ENCODE results near the gene EHD1. TPM values are rescaled to one million over a fixed set of nuclear protein-coding genes. Genes with fewer than 3 reads are reported as not detected.

Gene EHD1
- total RNA-seq, 4 donors from 2014 or later: 37.2 to 108 (median 46.4) TPM

DNA sequence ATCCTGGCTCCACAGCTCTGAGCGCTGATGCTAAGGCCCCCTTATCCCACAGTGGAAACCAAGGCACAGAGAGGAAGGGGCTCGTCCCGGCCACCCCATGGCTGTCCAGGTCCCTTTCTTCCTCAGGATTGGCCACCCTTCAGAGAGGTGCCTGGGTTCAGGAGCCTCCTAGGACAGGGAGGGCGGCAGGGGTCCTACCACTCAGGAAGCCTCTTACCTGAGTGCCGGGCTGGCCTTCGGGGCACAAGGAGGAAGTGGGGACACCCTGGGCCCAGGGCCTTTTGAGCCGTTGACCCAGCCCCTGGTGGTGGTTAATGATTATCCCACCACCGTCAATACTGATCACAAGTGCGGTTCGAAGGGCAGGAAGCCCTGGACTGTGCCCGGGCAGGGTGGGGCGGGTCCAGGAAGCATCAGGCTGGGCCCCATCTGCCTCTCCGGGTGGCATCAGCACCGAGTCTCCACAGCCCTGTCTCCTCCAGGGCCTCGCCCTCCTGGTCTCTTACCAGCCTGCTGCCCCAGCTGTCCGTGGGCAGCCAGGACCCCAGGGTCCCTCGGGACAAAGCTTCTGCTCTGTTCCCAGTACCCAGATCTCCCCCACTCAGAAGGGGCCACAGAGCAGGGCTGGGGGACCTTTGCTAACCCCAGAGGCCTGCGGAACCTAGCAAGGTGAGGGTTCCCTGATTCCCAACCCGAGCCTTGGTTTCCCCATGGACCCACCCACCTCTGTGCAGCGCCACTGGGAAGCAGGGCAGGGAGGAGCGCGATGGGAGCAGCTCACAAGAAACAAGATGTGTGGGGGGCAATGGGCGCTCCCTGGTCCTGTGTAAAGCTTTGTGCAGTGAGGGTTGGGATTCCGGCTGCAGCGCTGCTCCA is 15.0 kb upstream of the EHD1 start:
- TF ChIP-seq, protein P1, sequence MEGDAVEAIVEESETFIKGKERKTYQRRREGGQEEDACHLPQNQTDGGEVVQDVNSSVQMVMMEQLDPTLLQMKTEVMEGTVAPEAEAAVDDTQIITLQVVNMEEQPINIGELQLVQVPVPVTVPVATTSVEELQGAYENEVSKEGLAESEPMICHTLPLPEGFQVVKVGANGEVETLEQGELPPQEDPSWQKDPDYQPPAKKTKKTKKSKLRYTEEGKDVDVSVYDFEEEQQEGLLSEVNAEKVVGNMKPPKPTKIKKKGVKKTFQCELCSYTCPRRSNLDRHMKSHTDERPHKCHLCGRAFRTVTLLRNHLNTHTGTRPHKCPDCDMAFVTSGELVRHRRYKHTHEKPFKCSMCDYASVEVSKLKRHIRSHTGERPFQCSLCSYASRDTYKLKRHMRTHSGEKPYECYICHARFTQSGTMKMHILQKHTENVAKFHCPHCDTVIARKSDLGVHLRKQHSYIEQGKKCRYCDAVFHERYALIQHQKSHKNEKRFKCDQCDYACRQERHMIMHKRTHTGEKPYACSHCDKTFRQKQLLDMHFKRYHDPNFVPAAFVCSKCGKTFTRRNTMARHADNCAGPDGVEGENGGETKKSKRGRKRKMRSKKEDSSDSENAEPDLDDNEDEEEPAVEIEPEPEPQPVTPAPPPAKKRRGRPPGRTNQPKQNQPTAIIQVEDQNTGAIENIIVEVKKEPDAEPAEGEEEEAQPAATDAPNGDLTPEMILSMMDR (IDR thresholded peaks at IDR 0.05; ENCODE audit: low read depth): no peak

DNA sequence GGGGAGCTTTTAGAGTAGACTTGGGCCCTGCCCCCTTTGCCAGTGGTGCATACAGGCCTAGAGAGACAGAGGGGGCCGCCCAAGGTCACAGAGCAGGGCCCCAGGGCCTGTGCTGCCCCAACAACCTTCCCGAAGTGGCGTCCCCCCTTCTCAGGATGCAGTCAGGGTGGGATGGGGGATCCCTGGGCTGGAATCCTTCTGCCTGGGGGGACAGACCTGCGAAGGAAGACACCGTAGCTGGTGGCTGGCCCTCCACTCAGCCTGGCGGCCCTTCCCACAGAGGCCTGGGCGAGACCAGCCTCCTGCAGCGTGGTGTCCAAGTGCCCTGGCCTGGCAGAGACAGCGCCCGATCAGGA is 14.4 kb upstream of the EHD1 start:
- TF ChIP-seq, protein P1 (IDR thresholded peaks at IDR 0.05; ENCODE audit: low read depth): no peak

DNA sequence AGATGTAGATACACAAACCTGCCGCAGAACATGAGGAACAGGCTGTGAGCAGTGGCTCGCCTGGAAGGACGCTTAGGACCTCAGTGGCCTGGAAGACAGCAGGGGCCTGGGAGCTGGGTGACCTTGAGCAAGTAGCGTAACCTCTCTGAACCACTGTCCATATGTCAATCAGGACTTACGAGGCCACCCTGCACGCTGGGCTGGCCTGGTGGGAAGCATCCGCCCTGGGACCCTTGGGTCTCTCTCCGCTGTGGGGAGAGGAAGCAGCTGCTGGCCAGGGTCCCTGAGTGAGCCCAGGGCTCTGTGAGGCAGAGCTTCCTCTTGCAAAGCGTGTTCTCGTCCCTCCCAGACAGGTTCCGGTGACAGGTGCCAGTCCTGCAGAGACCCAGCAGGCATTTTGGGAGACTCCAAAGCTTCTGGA is 14.0 kb upstream of the EHD1 start:
- TF ChIP-seq, protein P1 (IDR thresholded peaks at IDR 0.05; ENCODE audit: low read depth): no peak

DNA sequence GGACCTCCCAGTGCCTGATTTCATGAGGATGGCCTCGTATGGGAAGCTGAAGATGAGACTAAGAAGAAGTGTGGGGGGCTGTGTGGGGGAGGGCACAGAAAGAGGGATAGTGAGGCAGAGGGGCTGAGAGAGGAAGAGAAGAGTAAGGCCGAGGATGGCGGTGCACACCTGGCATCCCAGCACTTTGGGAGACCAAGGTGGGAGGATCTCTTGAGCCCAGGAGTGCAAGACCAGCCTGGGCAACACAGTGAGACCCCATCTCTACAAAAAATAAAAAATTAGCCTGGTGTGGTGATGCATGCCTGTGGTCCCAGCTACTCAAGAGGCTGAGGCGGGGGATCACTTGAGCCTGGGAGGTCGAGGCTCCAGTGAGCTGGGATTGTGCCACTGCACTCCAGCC is 13.5 kb upstream of the EHD1 start:
- TF ChIP-seq, protein P1 (IDR thresholded peaks at IDR 0.05; ENCODE audit: low read depth): no peak

DNA sequence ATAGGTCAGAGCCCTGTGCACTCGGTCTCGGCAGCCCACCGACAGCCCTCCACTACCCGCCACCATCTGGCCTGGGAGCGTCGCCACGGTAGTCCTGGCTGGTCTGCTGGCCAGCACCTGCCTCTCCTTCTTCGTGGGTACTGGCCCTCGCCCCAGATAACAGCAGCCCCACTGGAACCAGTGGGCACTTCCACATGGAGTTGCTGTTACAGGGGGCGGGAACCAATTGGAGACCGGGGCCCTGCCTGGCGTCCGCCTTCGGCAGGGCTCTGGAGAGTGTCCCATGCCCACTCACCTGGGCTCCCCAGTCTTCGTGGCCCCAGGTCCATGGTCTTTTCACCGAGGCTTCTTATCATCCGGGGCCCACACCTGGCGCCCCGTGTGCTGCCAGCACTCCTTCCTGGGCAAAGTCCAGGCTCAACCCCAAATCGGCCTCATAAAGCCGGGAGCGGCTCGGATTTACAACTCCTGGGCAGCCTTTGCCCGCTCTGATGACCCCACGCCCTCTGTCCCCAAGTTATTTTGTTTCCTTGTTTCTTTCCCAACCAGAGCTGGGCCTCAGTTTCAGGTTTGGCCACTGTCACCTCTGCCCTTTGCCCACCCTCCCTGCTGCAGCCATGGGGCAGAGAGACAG is 12.9 kb upstream of the EHD1 start:
- TF ChIP-seq, protein P1 (IDR thresholded peaks at IDR 0.05; ENCODE audit: low read depth): no peak

DNA sequence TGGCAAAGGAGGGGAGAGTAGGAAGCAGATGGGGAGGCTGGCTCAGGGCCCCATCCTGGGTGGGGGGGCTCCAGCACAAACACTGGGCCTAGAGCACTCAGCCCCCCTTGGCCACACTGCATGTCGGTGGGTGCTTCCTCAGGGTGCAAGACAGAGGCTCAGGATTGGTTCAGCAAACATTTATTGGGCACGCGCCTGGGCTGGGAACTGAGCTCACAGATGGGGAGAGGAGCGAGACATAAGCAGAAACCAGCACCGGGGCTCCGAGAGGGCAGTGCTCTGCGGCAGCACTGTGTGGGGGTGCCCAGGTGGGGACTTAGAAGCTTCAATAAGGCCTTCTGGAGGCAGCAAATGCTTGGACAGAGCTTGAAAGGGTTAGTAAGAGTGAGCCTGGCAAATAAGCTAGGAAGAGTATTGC is 12.1 kb upstream of the EHD1 start:
- TF ChIP-seq, protein P1 (IDR thresholded peaks at IDR 0.05; ENCODE audit: low read depth): no peak

DNA sequence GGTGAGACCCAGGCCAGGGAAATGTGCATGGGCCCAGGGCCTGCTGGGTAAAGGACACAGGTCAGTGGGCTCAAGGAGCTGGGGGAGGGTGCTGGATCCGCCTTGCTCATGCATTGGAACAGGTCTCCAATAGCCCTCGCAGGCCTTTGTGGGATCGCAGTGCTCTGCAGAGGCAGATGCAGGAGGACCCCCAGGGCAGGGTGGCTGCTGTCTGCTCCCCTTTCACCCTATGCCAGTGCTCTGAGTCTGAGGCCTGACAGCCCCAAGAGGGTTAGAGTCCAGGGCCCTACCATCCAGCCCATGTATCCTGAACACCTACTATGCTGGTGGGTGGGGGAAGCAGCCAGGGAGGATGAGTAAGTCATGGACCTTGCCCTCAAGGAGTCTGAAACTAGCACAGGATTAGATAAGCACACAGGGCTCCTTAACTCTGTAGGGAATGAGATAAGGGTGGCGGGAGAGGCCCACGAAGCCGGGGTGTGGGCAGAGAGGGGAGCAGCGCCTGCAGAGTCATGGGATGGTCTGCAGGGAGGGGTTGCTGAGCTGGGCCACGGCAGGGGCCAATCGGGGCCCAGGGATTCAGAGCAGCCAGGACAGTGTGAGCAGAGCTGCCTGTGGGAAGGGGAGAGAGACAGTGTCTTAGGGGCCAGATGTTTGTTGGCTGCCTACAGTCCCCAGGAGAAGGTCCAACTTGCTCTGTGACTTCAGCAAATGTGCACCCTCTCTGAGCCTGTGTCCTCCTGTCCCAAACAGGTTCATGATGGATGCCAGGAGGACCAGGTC is 10.5 kb upstream of the EHD1 start:
- TF ChIP-seq, protein P1 (IDR thresholded peaks at IDR 0.05; ENCODE audit: low read depth): no peak
